LNCaP clone FGC (cell line): ENCODE measurements around the gene SPATA17.

Source experiments
- DNase-seq: peaks from one replicate; pipeline ENCODE4 v3.0.0-alpha.2; 2011; ENCODE audit warnings: low read depth
- H3K4me3 ChIP-seq: 2 replicates; pipeline ENCODE4 v1.5.1; 2011; ENCODE audit warnings: mild to moderate bottlenecking, low read depth, low read length, control low read depth
- TF ChIP-seq, protein P1 (sequence below): IDR thresholded peaks from 2 replicates; pipeline ENCODE4 v1.5.1; 2012; ENCODE audit warnings: mild to moderate bottlenecking; ENCODE audit not compliant: control insufficient read depth, insufficient read depth; ENCODE audit errors: extremely low read depth

The SPATA17 gene

DNA sequence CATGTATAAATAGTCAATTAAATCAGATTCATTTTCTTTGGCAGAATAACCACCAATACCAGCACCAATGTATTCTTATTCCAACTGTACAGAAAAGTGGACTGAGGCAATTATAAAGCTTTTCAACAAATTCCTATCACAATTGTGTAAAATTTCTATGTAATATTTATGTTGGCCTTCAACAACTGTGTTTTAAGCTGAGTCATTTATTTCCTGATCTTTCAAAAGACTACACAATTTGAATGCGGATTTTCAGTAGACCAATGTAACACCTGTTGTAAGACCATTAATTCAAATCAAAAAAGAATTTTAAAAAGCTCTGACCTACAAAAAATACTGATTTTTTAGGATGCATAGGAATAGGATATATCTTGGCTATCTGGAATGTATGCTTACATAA is 25.8 kb upstream of the SPATA17 start:
- no peak overlapping the region for H3K4me3 ChIP-seq
- TF ChIP-seq, protein P1, sequence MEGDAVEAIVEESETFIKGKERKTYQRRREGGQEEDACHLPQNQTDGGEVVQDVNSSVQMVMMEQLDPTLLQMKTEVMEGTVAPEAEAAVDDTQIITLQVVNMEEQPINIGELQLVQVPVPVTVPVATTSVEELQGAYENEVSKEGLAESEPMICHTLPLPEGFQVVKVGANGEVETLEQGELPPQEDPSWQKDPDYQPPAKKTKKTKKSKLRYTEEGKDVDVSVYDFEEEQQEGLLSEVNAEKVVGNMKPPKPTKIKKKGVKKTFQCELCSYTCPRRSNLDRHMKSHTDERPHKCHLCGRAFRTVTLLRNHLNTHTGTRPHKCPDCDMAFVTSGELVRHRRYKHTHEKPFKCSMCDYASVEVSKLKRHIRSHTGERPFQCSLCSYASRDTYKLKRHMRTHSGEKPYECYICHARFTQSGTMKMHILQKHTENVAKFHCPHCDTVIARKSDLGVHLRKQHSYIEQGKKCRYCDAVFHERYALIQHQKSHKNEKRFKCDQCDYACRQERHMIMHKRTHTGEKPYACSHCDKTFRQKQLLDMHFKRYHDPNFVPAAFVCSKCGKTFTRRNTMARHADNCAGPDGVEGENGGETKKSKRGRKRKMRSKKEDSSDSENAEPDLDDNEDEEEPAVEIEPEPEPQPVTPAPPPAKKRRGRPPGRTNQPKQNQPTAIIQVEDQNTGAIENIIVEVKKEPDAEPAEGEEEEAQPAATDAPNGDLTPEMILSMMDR, result no peak
- no peak for DNase-seq

DNA sequence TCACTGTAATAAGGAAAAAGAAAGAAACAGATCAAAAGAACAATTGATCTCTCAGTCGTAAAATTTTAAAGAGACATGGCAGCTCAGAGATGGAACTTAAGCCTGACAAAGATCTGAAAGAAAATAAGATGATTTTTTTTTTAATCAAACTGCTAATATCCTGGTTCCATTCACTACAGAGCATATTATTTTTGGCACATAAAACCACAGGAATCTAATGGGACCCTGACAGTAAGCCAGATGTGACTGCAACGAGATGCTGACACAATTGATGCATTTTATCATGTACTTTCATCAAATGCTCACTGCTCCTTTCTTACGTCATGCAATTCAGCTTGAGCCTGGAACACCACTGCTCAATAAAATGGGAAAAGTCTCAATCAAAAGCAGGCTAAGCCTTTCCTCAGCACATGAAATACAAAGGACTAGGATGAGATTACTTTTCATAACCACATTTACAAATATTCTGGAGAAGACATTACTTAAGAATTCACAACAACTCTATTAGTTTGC is 16.9 kb upstream of the SPATA17 start:
- H3K4me3 ChIP-seq, result no peak overlapping the region
- TF ChIP-seq, protein P1, result no peak
- DNase-seq, result no peak

DNA sequence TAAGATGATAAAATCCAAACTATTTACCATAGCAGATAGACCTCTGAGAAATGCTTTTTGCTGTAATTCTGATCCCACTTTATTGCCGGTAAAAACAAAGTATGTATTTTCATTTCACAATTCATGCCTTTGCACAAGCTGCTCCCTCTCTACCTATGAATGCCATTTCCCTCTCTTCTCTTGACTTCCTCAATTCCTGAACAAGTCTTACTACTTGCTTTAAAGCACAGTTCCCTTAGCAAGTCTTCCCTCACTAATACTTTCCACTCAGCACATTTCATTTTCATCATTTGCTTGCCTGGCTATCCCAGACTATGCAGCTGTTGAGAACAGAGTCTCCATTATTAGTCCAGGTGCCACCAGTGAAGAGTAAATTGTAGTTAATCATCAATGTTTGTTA is 14.0 kb upstream of the SPATA17 start:
- TF ChIP-seq, protein P1, result no peak
- H3K4me3 ChIP-seq, result no peak overlapping the region
- no peak for DNase-seq

DNA sequence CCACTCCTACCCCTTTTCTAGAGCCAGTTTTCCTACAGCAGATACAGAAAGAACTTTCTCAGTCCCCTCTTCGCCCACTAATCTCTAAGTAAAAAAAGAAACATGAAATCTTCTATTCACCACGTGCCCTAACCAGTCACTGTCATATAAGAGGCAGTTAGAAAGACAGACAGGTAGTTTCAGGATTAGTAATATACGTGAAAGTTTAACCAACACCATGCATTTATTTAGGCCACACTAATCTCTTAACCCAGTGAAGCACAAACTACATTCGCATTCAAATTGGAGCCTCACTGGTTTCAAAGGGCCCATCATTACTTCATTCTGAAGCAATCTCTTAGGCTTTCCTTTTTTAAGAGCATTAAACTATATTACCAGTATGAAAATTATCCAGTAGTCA is 10.3 kb upstream of the SPATA17 start:
- no peak overlapping the region for H3K4me3 ChIP-seq
- no peak for DNase-seq
- TF ChIP-seq, protein P1, result no peak

DNA sequence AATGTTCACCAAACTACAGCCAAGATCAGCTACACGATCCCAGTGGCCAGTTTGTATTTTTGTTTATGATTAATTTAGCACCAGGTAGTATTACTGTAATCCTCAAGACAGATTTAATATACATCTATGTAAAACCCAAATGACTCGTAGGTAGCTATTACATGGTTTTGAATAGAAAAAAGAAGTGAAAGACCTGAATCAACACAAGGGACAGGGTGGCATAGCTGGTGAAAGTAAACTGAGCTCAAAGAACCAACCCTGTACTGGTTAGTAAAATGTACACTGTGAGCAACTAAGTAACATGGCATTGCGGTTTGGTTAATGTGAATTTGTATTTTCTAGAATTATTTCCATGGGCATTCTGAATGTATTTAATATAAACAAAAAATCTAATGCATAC is 9.1 kb upstream of the SPATA17 start:
- TF ChIP-seq, protein P1, result no peak

DNA sequence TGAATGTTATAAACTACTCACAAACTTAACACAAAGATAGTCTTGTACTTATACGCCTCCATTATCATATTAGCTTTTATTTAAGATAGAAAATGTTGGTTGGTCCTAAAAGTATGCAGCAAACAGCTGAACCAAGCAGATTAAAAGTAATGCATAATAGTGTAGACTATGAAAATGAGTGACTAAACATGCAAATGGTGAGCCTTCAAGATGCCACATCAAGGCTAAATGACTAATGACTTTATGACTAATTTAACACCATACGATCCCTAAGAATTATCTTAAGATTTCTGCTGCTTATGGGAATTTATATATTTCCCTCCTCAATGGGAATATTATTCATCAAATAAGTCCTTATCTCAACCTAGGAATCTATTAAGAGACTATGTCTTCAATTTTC is 4.8 kb upstream of the SPATA17 start:
- no peak overlapping the region for H3K4me3 ChIP-seq
- no peak for DNase-seq
- TF ChIP-seq, protein P1, result no peak

More for the DNA sequence above, 9.1 kb upstream of the SPATA17 start:
- no peak overlapping the region for H3K4me3 ChIP-seq
- no peak for DNase-seq

DNA sequence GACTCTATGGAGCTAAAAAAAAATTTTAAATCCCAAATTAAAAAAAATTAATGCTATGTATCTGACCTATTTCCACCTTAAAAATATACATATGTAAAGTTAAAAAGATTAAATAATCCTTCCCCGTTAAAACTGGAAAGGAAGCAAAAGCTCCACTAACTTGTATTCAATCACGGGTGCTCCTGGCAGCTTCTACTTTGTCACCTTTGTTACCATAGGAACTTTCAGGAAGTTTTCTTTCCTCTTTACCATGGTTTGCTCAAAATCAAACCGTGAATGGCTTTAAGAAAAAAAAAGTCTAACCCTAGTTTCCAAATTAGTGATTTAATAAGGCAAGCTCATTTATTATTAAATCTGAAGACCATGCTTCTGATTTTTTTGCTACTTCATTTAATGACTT is 3.7 kb upstream of the SPATA17 start:
- no peak for DNase-seq
- TF ChIP-seq, protein P1, result no peak
- no peak overlapping the region for H3K4me3 ChIP-seq
